NCI-H446 (cell line): ENCODE measurements around the gene LPA.
"Not testable (repeated sequence)": the region's sequence is repeated elsewhere in the genome, so short reads cannot be mapped to it uniquely, and the experiment has no call there.

ENCODE experiments used
- DNase-seq, 2 experiments: peaks; one replicate each; lab custom pipeline; 2025; lab: John Stamatoyannopoulos, UW

The LPA gene, protein sequence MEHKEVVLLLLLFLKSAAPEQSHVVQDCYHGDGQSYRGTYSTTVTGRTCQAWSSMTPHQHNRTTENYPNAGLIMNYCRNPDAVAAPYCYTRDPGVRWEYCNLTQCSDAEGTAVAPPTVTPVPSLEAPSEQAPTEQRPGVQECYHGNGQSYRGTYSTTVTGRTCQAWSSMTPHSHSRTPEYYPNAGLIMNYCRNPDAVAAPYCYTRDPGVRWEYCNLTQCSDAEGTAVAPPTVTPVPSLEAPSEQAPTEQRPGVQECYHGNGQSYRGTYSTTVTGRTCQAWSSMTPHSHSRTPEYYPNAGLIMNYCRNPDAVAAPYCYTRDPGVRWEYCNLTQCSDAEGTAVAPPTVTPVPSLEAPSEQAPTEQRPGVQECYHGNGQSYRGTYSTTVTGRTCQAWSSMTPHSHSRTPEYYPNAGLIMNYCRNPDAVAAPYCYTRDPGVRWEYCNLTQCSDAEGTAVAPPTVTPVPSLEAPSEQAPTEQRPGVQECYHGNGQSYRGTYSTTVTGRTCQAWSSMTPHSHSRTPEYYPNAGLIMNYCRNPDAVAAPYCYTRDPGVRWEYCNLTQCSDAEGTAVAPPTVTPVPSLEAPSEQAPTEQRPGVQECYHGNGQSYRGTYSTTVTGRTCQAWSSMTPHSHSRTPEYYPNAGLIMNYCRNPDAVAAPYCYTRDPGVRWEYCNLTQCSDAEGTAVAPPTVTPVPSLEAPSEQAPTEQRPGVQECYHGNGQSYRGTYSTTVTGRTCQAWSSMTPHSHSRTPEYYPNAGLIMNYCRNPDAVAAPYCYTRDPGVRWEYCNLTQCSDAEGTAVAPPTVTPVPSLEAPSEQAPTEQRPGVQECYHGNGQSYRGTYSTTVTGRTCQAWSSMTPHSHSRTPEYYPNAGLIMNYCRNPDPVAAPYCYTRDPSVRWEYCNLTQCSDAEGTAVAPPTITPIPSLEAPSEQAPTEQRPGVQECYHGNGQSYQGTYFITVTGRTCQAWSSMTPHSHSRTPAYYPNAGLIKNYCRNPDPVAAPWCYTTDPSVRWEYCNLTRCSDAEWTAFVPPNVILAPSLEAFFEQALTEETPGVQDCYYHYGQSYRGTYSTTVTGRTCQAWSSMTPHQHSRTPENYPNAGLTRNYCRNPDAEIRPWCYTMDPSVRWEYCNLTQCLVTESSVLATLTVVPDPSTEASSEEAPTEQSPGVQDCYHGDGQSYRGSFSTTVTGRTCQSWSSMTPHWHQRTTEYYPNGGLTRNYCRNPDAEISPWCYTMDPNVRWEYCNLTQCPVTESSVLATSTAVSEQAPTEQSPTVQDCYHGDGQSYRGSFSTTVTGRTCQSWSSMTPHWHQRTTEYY (N-terminal part only)

DNA sequence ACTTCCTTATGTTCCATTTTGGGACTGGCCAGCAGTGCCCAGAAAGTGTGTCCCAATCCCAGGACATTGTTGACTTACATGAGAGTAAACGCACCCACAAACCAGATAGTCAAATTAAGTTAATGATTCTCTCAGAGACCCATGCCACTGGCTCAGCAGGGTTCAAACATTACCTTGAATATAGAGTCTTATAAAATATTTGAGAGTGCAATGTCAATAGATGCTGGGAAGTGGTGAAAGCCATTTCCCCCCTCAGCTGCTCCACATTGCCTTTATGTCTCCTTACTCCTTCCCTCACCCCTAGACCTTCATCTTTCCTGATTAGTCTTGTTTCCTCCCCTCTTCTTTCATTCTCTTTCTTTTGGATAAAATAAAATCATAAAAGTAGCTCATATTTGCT, at the start of gene LPA:
Gene LPA, minus strand, starts transcription at position 78 of the 400 bp plus-strand sequence. Its CDS starts 61 bp downstream, at position 17.
- DNase-seq: not testable (repeated sequence)

DNA sequence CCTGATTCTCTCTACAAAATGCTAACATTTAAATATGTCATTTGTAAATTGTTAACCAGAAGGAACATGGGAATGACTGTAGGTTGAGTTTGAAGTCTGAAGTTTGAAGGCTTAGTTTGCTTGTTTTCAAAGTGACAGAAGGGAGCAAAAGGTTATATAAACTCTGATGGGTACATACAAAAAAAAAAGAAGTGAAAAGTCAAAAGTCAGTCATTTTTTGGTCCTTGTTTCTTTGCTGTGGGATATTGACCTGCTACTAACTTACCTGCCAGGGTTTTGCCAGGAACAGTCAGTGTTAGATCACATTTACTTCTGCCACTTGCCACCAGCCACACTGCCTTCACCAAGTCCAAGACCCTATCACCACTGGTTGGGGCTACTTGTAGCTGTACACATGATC, 44.9 kb upstream of the LPA start:
- not testable (repeated sequence) for DNase-seq

DNA sequence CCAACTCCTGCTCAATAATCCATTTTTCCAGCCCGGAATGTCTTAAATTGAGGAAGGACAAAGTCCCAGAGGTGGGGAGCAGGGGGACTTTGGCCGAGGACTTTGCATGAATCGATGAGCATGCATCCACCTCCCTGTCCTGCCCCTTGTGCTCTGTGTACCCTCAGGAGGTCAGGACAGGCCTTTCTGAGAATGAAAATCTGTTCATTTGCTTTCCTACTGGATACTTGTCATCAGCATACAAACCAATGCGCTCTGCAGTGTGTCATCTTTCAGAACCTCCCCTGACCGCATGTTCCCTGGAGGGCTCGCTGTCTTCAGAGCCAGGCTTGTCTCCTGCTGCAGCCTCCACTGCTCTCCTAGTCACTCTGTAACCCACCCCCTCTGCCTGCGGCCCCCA, 40.6 kb upstream of the LPA start:
- DNase-seq: not testable (repeated sequence)

DNA sequence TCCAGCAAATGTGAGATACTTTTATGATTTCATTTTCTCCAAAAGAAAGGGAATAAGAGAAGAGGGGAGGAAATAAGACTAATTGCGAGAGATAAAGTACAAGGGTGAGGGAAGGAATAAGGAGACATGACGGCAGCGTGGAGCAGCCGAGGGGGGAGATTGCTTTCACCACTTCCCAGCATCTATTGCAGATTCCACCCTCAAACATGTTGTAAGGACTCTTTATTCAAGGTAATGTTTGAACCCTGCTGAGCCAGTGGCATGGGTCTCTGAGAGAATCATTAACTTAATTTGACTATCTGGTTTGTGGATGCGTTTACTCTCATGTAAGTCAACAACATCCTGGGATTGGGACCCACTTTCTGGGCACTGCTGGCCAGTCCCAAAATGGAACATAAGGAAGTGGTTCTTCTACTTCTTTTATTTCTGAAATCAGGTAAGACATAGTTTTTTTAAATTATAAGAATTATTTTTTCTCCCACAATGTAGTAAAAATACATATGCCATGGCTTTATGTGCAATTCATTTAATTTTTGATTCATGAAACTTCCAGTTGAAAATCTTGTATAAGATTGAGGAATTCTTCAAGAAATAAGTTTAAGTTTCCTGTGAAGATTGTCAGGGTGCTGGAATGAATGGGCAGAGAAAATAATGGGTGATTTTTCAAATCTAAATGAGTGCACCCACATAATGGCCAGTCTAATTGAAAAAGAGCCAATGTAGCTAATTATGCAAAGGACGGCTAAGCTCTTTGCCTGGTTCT, 38.0 kb upstream of the LPA start, which contains the start of gene PLG:
Gene PLG, plus strand, starts transcription at position 327 of the 763 bp plus-strand sequence. Its CDS starts 61 bp downstream, at position 388.
- not testable (repeated sequence) for DNase-seq

DNA sequence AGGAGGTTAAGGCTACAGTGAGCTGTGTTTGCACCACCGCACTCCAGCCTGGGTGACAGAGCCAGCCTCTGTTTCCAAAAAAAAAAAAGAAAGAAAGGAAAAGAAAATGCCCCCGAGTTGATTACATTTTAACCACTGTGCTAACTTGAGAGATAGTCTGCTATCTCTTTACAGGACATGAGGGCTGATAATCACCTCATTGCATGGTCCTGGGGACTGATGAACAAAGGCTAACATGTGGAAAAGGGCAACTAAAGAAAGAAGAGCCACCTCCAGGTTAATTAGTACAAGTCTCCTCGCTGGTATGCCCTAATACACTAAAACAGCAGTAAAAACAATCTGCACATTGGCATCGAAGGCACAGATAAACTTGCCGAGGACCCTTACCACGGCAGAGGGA, 33.8 kb upstream of the LPA start:
- DNase-seq: no peak

DNA sequence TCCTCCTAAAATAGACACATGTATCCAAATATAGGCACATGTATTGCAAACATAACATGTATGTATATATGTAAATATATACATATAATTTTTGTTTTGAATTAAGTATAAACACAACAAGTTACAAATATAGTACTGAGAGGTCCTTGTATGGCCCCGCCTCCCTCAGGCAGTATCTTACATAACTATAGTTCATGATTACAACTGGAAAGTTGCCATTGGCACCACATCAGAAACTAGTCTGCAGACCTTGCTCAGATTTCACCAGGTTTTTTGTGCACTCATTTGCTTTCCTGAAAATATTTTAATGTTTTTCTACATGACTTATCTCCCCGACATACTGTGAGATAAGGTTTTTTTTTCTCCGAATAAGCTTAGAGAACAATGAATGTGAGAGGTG, 32.8 kb upstream of the LPA start:
- DNase-seq: not testable (repeated sequence)

DNA sequence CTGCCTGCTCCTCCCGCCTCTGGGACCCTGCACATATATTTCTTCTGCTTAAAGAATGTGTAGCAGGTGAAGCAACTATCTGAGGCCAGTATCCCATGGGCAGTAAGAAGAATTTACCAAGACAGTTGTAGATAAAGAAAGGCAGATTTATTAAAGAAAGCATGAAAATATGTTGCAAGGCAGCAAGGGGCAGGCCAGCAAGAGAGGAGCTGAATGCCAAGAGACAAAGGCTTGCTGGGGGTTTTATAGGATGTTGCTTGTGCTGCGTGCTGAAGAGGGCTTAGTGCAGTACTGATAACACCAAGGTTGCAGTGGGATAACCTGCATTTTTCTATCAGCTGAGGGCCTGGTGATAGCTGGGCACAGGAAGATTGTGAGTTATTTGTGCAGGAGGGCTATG, 31.5 kb upstream of the LPA start:
- DNase-seq: not testable (repeated sequence)

DNA sequence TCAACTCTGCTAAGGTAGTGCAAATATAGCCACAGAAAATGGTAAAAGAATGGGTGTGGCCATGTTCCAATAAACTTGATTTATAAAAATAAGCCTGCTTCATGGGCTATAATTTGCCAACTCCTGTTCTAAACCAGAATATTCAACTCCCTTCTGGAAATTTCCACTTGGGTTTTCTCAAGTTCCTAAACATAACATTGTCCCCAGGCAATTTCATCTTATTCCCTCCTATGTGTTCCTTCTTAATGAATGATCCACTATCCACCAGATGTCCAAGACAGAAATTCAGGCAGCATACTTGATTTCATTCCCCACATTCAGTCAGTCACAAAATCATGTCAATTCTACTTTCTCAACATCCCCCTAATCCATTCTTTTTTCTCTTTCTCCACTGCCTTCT, 30.9 kb upstream of the LPA start:
- DNase-seq: not testable (repeated sequence)

DNA sequence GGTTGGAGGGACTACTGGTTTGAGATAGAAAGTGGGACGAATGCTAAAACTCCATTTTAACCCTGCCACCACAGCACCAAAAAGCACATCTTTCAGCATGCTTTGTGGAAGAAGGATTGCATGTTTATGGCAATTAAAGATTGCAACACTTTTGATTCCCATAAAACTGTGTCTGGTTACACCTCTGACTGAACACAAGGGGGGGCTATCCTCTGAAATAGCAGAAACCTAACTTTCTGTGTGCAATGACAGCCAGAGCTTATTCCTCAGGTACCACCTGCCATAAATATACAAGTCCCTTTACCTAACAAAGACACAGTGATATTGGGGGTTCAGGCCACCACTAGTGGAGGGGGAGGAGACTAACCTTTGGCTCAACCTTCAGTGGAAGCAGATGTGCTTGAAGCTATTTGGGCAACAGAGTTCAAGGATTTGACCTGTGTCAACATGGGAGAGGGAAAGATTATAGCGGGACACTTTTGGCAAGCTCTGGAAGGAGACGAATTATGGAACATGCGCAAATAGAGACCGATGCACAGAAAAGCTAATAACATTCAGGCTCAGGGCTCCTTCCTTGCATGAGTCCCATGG, 28.4 kb upstream of the LPA start:
- DNase-seq: no peak

DNA sequence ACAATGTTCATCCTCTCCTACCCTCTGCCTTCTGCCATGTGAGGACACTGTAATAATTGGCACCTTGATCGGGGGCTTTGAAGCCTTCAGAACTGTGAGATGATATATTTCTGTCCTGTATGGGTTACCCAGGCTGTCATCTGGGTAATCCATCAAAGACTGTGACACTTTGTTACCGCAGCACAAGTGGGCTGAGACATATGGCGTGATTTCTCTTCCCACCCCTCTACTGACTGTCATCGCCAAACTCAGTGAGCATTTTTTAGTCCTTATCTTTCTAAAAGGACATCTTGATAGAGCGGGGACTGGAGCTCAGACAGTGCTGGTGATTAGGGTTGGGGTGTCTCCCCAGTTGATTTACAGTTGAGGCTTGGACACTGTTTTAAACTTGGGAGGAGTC, 27.5 kb upstream of the LPA start:
- DNase-seq: no peak

DNA sequence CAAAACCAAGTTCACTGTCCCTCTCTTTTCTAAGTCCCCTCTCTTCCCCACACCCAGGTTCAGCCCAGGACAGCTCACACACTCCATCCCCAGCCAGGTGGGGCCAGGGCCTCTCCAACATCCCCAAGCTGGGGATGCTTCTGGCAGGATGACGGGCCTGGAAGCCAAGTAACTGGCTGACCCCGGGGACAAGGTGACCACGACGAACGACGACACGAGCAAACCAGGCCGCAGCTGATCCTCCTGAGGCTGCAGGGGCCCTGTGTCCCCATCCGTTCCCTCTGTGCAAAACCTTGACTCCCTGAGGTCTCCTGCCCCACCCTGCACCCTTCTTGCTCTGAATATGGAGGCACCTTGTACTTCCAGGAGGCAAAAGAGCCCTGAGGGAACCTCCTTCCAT, 26.4 kb upstream of the LPA start:
- no peak for DNase-seq

DNA sequence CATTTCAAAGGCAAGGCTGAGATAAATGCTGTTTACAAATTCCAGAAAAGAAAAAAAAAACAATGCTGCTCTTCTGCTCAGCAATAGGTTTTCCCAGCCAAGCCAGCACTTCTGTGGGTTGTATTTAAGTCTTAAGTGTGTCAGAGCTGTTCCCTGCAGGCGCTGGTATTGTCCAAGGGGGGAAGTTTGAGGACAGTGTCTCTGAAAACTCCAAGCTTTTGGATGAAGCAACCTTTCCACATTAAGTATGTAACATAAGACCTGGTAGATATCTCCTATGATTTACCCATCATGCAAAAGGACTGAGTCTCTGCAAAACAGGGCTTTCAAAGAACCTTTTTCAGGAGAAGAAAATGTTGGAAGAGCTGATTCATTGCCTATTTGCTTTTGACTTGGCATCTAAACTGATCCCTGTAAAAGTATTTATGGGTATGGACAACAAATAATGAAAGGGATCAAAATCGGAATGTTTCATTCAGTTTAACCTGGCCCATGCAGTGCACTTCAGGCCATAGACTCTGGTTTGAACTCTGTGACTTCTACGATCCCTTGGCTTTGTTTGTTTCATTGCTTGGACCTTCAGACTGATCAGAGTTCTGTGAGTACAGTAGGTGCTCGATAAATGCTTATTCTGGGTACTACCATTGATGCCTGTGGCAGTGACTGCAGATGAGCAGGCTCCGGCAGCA, 21.8 kb upstream of the LPA start:
- DNase-seq: no peak

DNA sequence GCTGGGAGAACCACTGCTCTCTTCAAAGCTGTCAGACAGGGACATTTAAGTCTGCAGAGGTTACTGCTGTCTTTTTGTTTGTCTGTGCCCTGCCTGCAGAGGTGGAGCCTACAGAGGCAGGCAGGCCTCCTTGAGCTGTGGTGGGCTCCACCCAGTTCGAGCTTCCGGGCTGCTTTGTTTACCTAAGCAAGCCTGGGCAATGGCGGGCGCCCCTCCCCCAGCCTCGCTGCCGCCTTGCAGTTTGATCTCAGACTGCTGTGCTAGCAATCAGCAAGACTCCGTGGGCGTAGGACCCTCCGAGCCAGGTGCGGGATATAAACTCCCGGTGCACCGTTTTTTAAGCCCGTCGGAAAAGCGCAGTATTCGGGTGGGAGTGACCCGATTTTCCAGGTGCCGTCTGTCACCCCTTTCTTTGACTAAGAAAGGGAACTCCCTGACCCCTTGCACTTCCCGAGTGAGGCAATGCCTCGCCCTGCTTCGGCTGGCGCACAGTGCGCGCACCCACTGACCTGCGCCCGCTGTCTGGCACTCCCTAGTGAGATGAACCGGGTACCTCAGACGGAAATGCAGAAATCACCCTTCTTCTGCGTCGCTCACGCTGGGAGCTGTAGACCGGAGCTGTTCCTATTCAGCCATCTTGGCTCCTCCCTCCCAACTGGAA, 21.2 kb upstream of the LPA start:
- DNase-seq: not testable (repeated sequence)

DNA sequence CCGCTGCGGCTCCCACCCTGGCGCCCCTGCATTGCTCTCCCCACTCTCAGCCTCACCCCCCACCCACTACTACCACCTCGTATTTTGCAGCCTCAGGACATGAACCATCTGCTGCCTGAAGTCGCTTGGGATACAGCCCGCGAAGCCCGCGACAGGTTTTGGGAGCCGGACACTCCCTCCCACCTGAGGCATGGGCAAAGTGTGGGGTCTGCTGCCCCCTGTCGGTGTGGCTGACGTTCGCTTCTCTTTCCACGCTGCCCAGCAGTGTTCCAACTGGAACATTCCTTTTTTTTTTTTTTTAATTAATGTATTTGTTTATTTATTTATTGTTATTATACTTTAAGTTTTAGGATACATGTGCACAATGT, 15.3 kb upstream of the LPA start:
- DNase-seq: no peak

DNA sequence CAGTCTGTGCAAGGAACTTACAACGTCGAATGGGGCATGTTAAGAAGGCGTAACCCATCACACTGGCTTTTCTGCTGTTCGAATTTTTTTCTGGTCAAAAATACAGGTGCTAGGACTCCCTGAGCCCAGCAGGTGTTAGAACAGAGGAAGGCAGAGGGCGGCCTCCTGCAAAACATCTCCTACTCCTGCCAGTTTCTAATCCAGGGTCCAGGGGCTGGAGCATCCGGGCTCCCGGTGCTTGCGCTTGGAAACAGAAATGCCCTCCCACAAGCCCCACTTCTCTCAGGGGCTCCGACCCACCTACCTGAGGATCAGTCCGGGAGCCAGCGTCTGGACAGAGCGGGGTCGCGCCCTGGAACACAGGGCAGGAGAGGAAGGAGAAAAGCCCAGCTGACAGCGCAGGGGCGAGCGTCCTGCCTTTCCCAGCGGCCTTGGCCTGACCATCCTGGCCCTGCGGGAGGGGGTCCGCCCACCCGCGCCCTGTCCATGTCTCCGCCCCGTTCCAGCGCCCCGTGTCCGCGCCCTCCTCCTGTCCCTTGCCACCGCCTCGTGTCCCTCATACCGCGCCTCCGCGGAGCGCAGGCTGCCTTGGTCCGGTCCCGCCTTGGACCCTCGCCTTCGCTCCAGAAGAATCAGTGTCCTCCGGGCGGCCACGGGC, 14.8 kb upstream of the LPA start:
- no peak for DNase-seq

DNA sequence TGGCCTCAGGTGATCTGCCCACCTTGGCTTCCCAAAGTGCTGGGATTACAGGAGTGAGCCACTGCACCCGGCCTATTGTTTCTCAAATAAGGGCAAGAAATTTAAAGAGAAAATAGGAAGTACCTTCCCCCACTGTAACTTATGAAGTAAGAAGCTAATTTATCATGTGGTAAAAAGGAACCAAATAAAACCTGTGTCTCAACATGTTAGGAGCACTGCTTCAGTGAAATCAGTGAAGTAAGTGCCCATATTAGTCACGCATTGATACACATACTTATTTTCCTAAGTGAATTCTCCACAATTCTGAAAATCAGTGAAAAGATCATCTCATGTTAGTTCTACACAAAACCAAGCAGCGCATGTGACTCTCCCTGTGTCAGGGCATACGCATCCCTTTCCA, 14.2 kb upstream of the LPA start:
- DNase-seq: no peak

DNA sequence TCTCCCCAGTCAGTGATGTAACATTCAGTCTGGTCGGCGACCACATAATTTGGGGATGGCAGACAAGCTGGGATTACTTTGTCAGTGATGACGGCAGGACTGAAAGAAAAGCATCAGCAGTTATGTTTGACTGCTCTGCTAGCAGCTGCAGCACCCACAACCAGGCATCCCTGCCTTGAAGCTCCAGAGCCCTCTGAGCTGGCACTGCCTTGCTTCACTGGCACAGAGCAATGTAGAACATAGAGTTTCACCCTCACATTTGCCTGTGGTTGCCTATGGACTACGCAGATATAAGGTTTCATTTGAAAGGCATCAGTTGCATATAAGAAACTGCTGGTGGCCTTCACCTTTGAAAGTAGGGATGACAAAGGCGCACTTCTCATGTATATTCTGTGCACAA, 12.3 kb upstream of the LPA start:
- DNase-seq: not testable (repeated sequence)

DNA sequence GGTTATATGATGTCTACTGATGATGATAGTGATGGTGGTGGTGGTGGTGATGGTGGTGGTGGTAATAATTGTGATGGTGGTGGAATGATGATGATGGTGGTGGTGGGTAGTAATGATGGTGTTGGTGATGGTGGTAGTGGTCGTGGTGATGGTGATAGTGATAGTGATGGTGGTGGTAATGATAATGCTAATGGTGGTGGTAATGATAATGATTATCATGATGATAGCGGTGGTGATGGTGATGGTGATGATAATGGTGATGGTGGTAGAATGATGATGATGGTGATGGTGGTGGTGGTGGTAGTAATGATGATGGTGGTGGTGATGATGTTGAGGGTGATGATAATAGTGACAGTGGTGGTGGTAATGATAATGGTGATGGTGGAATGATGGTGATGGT, 4.5 kb upstream of the LPA start:
- DNase-seq: no peak
